ENCODE data around the gene TMED10. TPM values are rescaled to one million over a fixed set of nuclear protein-coding genes. Genes with fewer than 3 reads are reported as not detected.

Gene TMED10
- total RNA-seq, 2 donors from 2014 or later: 200 to 265 TPM

DNA sequence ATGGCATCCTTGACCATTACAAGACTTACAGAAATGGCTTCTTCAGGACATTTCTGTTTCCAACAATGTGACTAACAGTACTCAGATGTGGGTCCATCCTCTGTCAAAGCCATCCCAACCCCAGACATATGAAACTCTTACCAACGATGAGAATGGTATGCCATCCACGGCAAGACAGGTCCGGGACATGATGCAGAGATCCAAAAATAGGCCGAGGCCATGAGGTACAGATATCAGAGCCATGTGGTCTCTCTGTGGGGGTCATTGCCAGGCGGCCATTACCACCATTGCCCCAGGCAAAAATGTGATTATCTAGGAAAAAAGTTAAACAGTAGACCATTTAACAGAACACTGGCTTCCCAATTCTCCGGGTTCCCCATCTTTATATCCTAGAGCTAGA is 79.5 kb downstream of the TMED10 start:
- Mint-ChIP-seq H3K4me3 (no peak overlapping the region), H3K27me3 (no peaks in the 10 kb centered on the region), H3K9me3 (no peaks in the 10 kb centered on the region), H3K36me3 (peaks cover 18% of the 10 kb centered on the region), H3K4me1 (ENCODE audit: low read depth in 2 of 2) (no peaks in the 10 kb centered on the region), H3K27ac (no peak overlapping the region)
- no peak for ATAC-seq
- no peak for DNase-seq (ENCODE audit: low spot score)

DNA sequence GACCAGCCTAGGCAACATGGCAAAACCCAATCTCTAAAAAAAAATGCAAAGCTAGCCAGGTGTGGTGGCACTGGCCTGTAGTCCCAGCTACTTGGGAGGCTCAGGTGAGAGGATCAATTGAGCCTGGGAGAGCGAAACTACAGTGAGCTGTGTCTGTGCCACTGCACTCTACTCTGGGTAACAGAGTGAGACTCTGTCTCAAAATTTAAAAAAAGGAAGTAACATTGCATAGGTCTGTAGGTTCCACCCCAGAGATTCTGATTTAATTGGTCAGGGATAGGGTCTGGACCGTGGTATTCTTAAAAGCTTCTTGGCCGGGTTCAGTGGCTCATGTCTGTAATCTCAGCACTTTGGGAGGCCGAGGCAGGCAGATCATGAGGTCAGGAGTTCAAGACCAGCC is 80.7 kb downstream of the TMED10 start:
- H3K4me1 Mint-ChIP-seq (ENCODE audit: low read depth in 2 of 2): no peaks in the 10 kb centered on the region
- no peaks in the 10 kb centered on the region for H3K27me3 Mint-ChIP-seq
- H3K27ac Mint-ChIP-seq: no peak overlapping the region
- H3K9me3 Mint-ChIP-seq: no peaks in the 10 kb centered on the region
- peaks cover 18% of the 10 kb centered on the region for H3K36me3 Mint-ChIP-seq
- no peak overlapping the region for H3K4me3 Mint-ChIP-seq
- DNase-seq (ENCODE audit: low spot score) (no peak), ATAC-seq (no peak)

DNA sequence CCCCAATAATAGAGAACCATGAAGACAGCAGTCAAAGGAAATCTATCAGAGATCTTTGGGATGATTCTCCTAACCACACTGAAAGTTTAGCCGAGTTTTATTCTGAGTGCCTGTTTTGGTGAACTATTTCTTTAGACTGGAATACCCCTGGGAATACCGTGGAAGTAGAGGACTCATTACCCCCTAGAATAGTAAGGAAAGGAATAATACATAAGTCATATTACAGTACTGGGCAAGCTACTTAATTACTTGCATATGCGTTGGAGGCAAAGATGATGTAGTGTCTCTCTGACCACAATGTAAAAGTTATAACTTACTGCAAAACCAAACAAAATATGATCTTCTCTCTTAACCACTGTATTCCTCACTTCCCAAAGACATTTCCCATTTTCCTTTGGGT is 81.5 kb downstream of the TMED10 start:
- Mint-ChIP-seq H3K27ac (no peak overlapping the region), H3K36me3 (peaks cover 18% of the 10 kb centered on the region), H3K9me3 (no peaks in the 10 kb centered on the region), H3K27me3 (no peaks in the 10 kb centered on the region), H3K4me1 (ENCODE audit: low read depth in 2 of 2) (no peaks in the 10 kb centered on the region), H3K4me3 (no peak overlapping the region)
- ATAC-seq: no peak
- DNase-seq (ENCODE audit: low spot score): no peak

DNA sequence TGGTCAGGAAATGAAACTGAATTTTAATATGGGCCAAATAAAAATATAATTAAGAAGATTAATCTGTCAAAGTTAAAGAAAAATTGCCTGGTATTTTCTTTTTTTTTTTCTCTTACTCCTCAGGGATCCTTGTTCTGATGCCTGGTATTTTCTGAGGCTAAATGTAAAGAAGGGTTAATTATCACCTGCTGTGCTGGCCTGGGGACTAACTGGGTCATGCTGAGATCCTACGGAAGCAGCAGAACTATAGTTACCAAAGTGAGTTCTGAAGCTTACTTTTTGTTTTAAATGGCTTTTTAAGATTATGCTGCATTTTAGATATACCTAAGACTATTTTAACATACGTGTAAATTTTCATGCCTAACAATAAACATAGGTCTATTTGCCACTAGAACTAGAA is 83.7 kb downstream of the TMED10 start:
- Mint-ChIP-seq H3K27me3 (no peaks in the 10 kb centered on the region), H3K9me3 (no peaks in the 10 kb centered on the region), H3K4me3 (no peak overlapping the region), H3K36me3 (peaks cover 2% of the 10 kb centered on the region), H3K27ac (no peak overlapping the region), H3K4me1 (ENCODE audit: low read depth in 2 of 2) (no peaks in the 10 kb centered on the region)
- ATAC-seq (no peak), DNase-seq (ENCODE audit: low spot score) (no peak)

- H3K36me3 Mint-ChIP-seq: no peaks in the 10 kb centered on the region
- no peak overlapping the region for H3K27ac Mint-ChIP-seq
- H3K27me3 Mint-ChIP-seq: no peaks in the 10 kb centered on the region
These were observed 85.2 kb downstream of the TMED10 start for GRCh38 chr14:75091251-75091650.

DNA sequence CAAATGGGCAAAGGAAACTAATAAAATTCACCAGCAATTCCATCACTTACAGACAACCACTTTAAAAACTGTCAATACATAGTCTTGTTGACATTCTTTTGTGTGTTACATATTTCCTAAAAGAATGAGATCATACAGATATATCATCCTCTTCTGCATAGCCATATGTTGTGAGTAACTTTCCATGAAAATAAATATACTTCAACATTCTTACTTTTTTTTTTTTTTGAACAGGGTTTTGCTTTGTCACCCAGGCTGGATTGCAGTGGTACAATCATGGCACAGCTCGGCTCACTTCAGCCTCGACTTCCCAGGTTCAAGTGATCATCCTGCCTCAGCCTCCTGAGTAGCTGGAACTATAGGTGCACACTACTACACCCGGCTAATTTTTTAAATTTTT is 86.1 kb downstream of the TMED10 start:
- no peak overlapping the region for H3K27ac Mint-ChIP-seq
- H3K27me3 Mint-ChIP-seq: no peaks in the 10 kb centered on the region
- ATAC-seq (no peak), DNase-seq (ENCODE audit: low spot score) (no peak)
- no peaks in the 10 kb centered on the region for H3K4me1 Mint-ChIP-seq (ENCODE audit: low read depth in 2 of 2)
- H3K9me3 Mint-ChIP-seq: no peaks in the 10 kb centered on the region
- no peaks in the 10 kb centered on the region for H3K36me3 Mint-ChIP-seq
- no peak overlapping the region for H3K4me3 Mint-ChIP-seq

More at GRCh38 chr14:75091251-75091650, 85.2 kb downstream of the TMED10 start:
- Mint-ChIP-seq H3K4me1 (ENCODE audit: low read depth in 2 of 2) (no peaks in the 10 kb centered on the region), H3K9me3 (no peaks in the 10 kb centered on the region), H3K4me3 (no peak overlapping the region)
- DNase-seq (ENCODE audit: low spot score): no peak
- ATAC-seq: no peak

- H3K27ac Mint-ChIP-seq: no peak overlapping the region
- DNase-seq (ENCODE audit: low spot score): no peak
- peaks cover 10% of the 10 kb centered on the region for H3K36me3 Mint-ChIP-seq
- H3K27me3 Mint-ChIP-seq: no peaks in the 10 kb centered on the region
- H3K4me1 Mint-ChIP-seq (ENCODE audit: low read depth in 2 of 2): no peaks in the 10 kb centered on the region
- no peaks in the 10 kb centered on the region for H3K9me3 Mint-ChIP-seq
- ATAC-seq: no peak
- H3K4me3 Mint-ChIP-seq: no peak overlapping the region
These were observed 87.6 kb downstream of the TMED10 start for GRCh38 chr14:75088566-75089373.

DNA sequence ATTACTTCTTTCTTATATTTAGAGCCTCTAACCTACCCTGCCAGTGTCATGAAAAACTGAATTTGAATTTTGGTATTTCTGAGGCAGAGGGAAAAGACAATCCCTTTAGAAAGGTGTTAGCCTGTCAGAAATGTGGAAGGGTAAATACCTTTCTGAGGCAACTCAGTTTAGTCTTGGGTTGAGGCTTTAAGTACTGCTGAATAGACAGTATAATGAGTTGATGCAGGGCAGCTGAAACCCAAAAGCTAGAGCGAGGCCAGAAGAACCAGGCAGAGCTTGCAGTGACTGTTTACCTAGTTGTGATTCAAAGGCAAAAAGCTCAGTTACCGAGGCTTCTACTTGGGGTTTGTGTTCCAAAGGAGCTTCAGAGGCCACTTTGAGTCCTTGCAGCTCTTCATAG is 88.3 kb downstream of the TMED10 start:
- ATAC-seq (no peak), DNase-seq (ENCODE audit: low spot score) (no peak)
- no peak overlapping the region for H3K4me3 Mint-ChIP-seq
- H3K27ac Mint-ChIP-seq: no peak overlapping the region
- H3K4me1 Mint-ChIP-seq (ENCODE audit: low read depth in 2 of 2): no peaks in the 10 kb centered on the region
- peaks cover 10% of the 10 kb centered on the region for H3K36me3 Mint-ChIP-seq
- H3K9me3 Mint-ChIP-seq: no peaks in the 10 kb centered on the region
- H3K27me3 Mint-ChIP-seq: no peaks in the 10 kb centered on the region

GRCh38 chr14:75084513-75084912 is 91.9 kb downstream of the TMED10 start:
- DNase-seq (ENCODE audit: low spot score) (no peak), ATAC-seq (no peak)
- Mint-ChIP-seq H3K4me1 (ENCODE audit: low read depth in 2 of 2) (no peaks in the 10 kb centered on the region), H3K36me3 (peaks cover 10% of the 10 kb centered on the region), H3K27ac (no peak overlapping the region), H3K4me3 (no peak overlapping the region), H3K27me3 (no peaks in the 10 kb centered on the region), H3K9me3 (no peaks in the 10 kb centered on the region)

DNA sequence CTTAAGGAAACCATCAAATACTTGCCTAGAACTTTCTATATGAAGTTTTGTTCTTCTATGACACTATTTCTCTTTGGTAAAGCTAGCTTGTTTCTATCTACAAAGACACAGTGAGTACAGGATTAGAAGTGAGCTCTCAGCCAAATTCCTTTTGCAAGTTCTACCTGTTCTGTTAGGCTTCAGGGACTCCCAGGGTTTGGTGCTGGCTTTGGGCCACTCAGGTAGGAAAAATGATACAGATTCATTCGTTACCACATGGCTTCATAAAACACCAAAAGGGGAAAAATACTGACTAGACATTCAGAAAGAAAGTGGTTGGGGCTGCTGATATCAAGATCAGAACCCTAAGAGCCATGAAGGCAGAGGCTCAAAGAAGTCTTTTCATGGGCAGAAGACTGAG is 93.1 kb downstream of the TMED10 start:
- ATAC-seq: no peak
- Mint-ChIP-seq H3K27me3 (no peaks in the 10 kb centered on the region), H3K9me3 (no peaks in the 10 kb centered on the region), H3K27ac (no peak overlapping the region), H3K36me3 (peaks cover 10% of the 10 kb centered on the region), H3K4me3 (no peak overlapping the region), H3K4me1 (ENCODE audit: low read depth in 2 of 2) (no peaks in the 10 kb centered on the region)
- no peak for DNase-seq (ENCODE audit: low spot score)

DNA sequence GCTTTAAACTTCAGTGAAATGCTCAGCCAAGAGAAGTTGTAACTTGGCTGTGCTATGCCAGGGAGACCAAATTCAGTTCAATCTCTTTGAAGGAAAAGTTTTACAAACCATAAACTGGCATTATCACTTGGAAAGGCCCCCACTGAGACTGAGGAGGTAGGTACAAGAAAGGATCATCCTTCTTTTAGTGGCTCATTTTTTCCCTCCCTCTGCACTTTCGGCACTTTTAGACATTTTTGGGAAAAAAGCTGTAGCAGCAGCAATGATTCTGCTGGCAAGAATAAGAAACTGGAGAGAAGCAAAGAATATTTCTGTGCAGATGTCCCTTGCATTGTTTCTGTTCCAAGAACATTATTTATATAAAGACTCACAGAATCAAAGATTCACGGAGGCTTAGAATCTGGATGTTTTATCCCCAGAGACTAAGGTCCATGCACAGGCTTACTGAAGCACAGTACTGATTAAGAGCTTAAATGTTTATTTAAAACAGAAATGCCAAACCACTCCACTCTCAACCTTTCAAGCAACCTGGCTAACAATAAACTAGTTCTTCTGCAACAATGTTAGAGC is 94.7 kb downstream of the TMED10 start:
- no peak overlapping the region for H3K4me3 Mint-ChIP-seq
- H3K36me3 Mint-ChIP-seq: peaks cover 10% of the 10 kb centered on the region
- no peak overlapping the region for H3K27ac Mint-ChIP-seq
- no peaks in the 10 kb centered on the region for H3K4me1 Mint-ChIP-seq (ENCODE audit: low read depth in 2 of 2)
- H3K27me3 Mint-ChIP-seq: no peaks in the 10 kb centered on the region
- ATAC-seq (no peak), DNase-seq (ENCODE audit: low spot score) (no peak)
- H3K9me3 Mint-ChIP-seq: no peaks in the 10 kb centered on the region

Other genes with a start within 250 kb of the TMED10 start
- gene PGF, start 221.0 kb downstream of the TMED10 start, total RNA-seq: not detected
- 10 to 100 TPM; 60.2 to 68.0 TPM for gene EIF2B2, start 173.7 kb downstream of the TMED10 start, total RNA-seq
- 10 to 100 TPM; 27.6 to 40.2 TPM for gene MLH3, start 125.1 kb downstream of the TMED10 start, total RNA-seq
- gene ACYP1, start 112.6 kb downstream of the TMED10 start, total RNA-seq: 10 to 100 TPM; 29.3 to 40.5 TPM
- 1 to 10 TPM in 1 of 2 donors, under 1 TPM in 1; 0.88 to 1.4 TPM for gene ZC2HC1C, start 107.0 kb downstream of the TMED10 start, total RNA-seq
- 10 to 100 TPM; 66.6 to 80.0 TPM for gene NEK9, start 49.6 kb downstream of the TMED10 start, total RNA-seq
- gene FOS, start 102.2 kb upstream of the TMED10 start, total RNA-seq: 10 to 100 TPM; 25.3 to 35.2 TPM